Upper lobe of right lung (tissue), 1 donor: ENCODE measurements around the gene CERKL. TPM values are rescaled to one million over a fixed set of nuclear protein-coding genes. Genes with fewer than 3 reads are reported as not detected.

Source experiments
- ATAC-seq: fragments of 200-7000 bp; cut with Tn5 transposase; one replicate; pipeline ENCODE4 v1.9.1; 2020; ENCODE audit warnings: mild to moderate bottlenecking, moderate library complexity
- DNase-seq: peaks from one replicate; pipeline ENCODE4 v3.0.0-alpha.2; 2020
- H3K27ac ChIP-seq: fragments of 200-600 bp; one replicate; pipeline ENCODE4 v1.8.0; 2022
- H3K27me3 ChIP-seq: fragments of 200-600 bp; one replicate; pipeline ENCODE4 v1.8.0; 2022; ENCODE audit warnings: mild to moderate bottlenecking
- H3K36me3 ChIP-seq: fragments of 200-600 bp; one replicate; pipeline ENCODE4 v1.8.0; 2022
- H3K4me1 ChIP-seq: fragments of 200-600 bp; one replicate; pipeline ENCODE4 v1.8.0; 2022
- H3K4me3 ChIP-seq: fragments of 200-600 bp; one replicate; pipeline ENCODE4 v1.8.0; 2022; ENCODE audit warnings: mild to moderate bottlenecking
- H3K9me3 ChIP-seq: fragments of 200-600 bp; one replicate; pipeline ENCODE4 v1.8.0; 2022
- intact Hi-C: fragments of 100-400 bp; cut with DNase I; formaldehyde crosslinking; loops from one replicate; pipeline ENCODE4 v1.11.0; 2022
- total RNA-seq: library from RNA; stranded (reverse); fragmentation: NEBNext Ultra II Directional; extraction: Animal tissue kit (Norgen Biotek cat#: 25700); gene quantifications from one replicate; pipeline ENCODE4 v1.2.1, GENCODE V29; 2021
- TF ChIP-seq, protein P1 (sequence below): fragments of 200-600 bp; IDR thresholded peaks from one replicate; pipeline ENCODE4 v1.8.0; 2022; ENCODE audit warnings: antibody characterized with exemption
- donor health status: DM: no; HTN: yes; CAD: no; lungs with severe emphysema.

The CERKL gene
- total RNA-seq, 1 donor from 2014 or later, result 0.29 TPM

DNA sequence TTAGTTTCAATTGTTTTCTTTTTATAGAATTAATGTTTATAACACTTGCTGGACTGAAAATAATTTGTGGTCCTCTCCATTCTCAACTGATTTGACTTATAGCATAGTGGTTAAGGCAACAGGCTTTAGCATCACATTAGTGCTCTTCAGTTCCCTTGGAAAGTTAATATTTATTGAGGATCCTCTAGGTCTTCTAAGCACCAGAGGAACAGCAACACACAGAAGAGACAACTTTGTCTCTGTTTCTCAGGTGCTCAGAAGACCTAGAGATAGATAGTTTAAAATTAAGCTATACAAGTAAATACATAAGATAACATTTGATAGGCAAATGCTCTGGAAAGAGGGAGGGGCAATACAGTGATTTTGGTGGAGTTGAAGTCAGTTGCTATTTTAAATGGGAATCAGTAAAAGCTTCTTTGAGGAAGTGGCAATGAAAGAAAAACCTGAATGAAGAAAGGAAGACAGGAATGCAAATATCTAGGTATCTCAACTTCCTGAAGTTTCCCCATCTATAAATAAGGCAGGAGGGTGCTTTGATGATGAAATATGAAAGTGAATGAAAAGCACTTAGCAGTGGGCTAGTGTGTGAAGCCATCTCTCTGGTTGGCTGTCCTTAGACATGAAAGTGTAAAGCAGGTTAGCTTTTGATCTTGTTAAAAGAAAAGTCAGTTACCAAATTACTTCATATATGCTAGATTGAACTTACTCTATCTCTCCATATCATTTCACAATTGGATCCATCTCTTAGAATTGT lies 15.5 kb upstream of the CERKL start:
- Histone ChIP-seq H3K27me3 (peaks cover 24% of the 10 kb centered on the region), H3K36me3 (no peaks in the 10 kb centered on the region), H3K4me3 (no peak overlapping the region), H3K4me1 (no peaks in the 10 kb centered on the region), H3K9me3 (no peaks in the 10 kb centered on the region), H3K27ac (no peak overlapping the region)
- TF ChIP-seq, protein P1, sequence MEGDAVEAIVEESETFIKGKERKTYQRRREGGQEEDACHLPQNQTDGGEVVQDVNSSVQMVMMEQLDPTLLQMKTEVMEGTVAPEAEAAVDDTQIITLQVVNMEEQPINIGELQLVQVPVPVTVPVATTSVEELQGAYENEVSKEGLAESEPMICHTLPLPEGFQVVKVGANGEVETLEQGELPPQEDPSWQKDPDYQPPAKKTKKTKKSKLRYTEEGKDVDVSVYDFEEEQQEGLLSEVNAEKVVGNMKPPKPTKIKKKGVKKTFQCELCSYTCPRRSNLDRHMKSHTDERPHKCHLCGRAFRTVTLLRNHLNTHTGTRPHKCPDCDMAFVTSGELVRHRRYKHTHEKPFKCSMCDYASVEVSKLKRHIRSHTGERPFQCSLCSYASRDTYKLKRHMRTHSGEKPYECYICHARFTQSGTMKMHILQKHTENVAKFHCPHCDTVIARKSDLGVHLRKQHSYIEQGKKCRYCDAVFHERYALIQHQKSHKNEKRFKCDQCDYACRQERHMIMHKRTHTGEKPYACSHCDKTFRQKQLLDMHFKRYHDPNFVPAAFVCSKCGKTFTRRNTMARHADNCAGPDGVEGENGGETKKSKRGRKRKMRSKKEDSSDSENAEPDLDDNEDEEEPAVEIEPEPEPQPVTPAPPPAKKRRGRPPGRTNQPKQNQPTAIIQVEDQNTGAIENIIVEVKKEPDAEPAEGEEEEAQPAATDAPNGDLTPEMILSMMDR, result no peak
- ATAC-seq (no peak), DNase-seq (no peak)
- intact Hi-C loops, result no loop called here

DNA sequence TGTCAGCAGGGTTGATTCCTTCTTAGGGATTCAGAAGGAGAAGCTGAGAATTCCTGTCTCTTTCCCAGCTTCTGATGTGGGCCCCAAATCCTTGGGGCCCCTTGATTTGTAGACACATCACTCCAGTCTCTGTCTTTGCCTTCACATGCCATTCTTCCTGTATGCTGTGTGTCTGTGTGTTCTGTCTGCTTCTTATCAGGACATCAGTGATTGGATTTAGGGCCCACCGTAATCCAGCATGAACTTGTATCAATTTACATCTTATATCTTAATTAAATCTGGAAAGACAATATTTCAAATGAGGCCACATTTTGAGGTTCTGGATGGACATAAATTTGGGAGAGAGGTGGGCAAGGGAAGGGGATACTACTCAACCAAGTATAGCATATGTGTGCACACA lies 13.7 kb upstream of the CERKL start:
- no peaks in the 10 kb centered on the region for H3K9me3 ChIP-seq
- DNase-seq (no peak), ATAC-seq (no peak)
- no peak overlapping the region for H3K27ac ChIP-seq
- H3K27me3 ChIP-seq, result peaks cover 10% of the 10 kb centered on the region
- no peak overlapping the region for H3K4me3 ChIP-seq
- no peaks in the 10 kb centered on the region for H3K36me3 ChIP-seq
- intact Hi-C loops, result no loop called here
- TF ChIP-seq, protein P1, result no peak
- H3K4me1 ChIP-seq, result no peaks in the 10 kb centered on the region

DNA sequence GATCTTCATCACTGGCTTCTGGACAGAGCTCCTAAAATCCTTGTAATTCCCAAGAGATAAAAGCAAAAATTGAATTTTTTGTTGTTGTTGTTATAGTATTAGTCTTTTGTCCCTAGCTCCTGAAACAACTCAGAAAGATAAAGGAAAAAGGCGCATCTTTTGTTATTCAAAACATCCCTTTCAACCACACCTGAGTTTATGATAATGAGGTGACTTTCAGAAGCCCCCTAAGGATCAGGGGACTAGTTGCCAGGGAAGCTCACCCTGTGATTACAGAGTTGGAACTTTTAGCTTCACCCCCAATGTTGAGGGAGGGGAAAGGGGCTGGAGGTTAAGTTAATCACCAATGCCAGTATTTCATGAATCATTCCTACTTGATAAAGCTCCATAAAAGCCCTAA lies 10.3 kb upstream of the CERKL start:
- Histone ChIP-seq H3K4me1 (no peaks in the 10 kb centered on the region), H3K36me3 (no peaks in the 10 kb centered on the region), H3K27ac (no peak overlapping the region), H3K27me3 (peaks cover 10% of the 10 kb centered on the region), H3K9me3 (no peaks in the 10 kb centered on the region), H3K4me3 (no peak overlapping the region)
- intact Hi-C loops, result no loop called here
- no peak for DNase-seq
- no peak for ATAC-seq
- TF ChIP-seq, protein P1, result no peak

DNA sequence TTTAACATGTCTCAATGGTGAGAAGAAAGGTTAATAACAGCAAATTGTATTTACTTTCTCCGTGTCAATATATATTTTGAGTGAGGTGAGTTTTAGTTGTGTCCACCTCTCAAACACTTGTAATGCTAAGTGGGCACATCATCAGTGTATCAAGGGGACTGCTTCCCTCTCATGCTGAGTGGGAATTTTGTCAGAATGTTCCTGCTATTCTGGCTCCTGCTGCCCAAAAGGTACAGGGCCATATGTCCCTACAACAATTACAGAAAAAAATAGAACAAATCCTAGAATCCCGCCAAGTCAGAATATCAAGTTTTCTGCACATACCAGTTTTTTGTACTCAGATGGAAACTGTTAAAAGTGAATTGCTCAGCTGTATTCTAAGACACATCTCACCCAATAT lies 5.4 kb upstream of the CERKL start:
- Histone ChIP-seq H3K4me1 (peaks cover 2% of the 10 kb centered on the region), H3K27me3 (peaks cover 30% of the 10 kb centered on the region), H3K36me3 (no peaks in the 10 kb centered on the region), H3K4me3 (no peak overlapping the region), H3K27ac (no peak overlapping the region), H3K9me3 (no peaks in the 10 kb centered on the region)
- intact Hi-C loops, result no loop called here
- no peak for DNase-seq
- TF ChIP-seq, protein P1, result no peak
- ATAC-seq, result no peak

DNA sequence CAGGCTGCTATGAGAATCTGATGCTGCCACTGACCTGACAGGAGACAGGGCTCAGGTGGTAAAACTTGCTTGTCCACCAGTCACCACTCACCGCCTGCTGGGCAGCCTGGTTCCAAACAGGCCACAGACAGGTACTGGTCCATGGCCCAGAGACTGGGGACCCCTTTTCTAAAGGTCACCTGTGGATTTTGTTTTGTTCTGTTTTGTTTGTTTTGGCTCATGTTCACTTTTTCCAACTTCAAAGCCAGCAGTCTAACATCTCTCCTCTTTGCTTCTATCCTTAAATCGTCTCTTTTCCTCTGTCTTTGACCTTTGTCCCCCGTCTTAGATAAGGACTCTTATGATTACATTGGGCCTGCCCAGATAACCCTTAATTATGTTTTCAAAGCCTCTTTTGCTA lies 3.3 kb upstream of the CERKL start:
- no peak overlapping the region for H3K27ac ChIP-seq
- H3K36me3 ChIP-seq, result no peaks in the 10 kb centered on the region
- ATAC-seq (no peak), DNase-seq (no peak)
- peaks cover 18% of the 10 kb centered on the region for H3K4me1 ChIP-seq
- peaks cover 40% of the 10 kb centered on the region for H3K27me3 ChIP-seq
- intact Hi-C loops, result no loop called here
- H3K9me3 ChIP-seq, result no peaks in the 10 kb centered on the region
- no peak overlapping the region for H3K4me3 ChIP-seq
- TF ChIP-seq, protein P1, result no peak
